HG02588 (cell line): Measurements from ENCODE around the gene TMBIM4.

Source experiments
- ATAC-seq: cut with Tn5 transposase; IDR thresholded peaks from one replicate; pipeline ENCODE4 v1.9.1; 2021; ENCODE audit warnings: mild to moderate bottlenecking, moderate library complexity; ENCODE audit not compliant: unreplicated experiment

The TMBIM4 gene

DNA sequence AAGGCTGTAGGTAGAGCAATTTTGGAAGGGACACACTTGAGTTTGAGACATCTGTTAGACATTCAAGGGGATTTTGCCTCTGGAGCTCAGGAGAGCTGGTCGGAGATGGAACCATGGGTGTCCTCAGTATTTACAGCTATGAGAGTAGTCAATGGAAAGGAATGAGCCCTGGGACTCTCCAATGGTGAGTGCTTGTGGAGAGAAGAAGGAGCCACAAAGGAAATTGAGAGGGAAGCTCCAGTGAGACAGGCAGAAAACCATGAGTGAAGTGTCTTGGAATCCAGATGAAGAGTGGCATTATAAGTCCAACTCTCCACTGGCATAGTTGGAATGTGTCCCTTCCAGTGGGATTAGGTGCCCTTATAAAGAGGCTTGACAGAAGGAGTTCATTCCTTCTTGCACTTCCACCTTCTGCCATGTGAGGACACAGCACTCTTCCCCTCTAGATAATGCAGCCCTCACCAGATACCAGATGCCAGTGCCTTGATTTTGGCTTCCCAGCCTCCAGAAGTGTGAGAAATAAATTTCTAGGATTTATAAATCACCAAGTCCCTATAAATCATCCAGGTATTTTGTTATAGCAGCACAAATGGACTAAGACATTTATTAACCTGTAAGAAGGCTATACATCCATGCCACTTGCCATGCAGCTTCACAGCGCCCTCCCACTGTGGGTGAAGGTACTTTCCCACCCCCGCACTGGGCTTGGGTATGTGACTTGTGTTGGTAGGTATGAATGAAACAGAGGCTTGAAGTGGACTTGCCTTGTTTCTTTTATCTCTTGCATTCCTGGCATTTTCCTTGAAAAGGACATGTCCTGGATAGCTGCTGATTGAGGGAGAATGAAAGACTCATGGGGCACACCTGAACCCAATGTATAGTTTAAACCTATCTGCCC lies 66.5 kb downstream of the TMBIM4 start:
- no peak for ATAC-seq

DNA sequence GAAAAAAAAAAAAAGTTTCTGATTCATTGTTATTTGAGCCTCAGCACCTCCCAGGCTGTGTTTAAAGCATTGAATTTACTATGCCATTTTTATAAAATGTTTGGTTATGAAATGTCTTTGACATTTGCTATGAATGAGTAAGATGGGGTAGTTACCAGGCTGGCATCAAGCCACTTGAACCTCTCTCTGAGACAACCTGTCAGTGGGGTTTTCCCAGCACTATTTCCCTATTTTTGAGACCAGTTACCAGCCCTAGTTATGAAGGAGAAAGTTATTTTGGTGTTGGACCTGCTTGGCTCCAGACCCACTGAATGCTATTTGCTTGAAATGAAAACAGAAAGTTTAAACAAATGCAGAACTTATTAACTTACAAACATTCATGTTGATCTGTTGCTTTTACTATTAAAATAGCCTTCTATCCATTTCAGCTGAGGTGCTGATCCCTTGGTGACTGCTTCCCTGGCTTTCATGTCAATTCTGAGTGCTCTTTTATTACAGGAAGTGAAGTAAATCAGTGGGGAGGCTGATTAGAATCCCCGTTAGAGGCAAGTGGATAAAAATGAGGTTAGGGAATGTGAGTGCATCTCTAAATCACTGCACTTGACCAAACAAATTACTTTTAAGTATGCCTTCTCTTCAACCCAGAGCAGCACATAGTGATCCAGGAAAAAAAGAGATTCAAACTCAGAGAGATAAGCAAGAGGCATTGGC lies 77.1 kb downstream of the TMBIM4 start:
- ATAC-seq: no peak

DNA sequence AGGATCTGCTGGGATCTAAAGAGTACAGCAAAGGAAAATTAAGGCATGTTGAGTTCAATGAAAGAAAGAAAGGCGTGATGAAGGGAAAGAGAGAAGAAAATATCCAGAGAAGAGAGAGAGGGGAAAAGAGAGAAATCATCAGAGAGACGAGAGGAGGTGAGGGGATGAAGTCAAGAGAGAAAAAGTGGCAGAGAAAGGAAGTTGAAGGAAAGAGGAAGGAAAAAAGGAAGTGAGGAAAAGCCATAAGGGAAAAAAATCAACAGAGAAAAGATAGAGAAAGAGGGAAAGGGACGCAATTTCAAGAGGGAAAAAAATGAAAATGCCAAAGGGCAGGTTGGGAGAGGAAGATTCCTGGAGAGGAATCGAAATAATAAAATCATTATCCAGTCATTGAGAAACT lies 79.6 kb downstream of the TMBIM4 start:
- ATAC-seq: no peak

GRCh38 chr12:66087365-66087943 lies 82.3 kb downstream of the TMBIM4 start:
- ATAC-seq: peak; percentile 76

GRCh38 chr12:66085998-66086397 lies 83.8 kb downstream of the TMBIM4 start:
- no peak for ATAC-seq
